ENCODE data around the gene HOMER2.

DNA sequence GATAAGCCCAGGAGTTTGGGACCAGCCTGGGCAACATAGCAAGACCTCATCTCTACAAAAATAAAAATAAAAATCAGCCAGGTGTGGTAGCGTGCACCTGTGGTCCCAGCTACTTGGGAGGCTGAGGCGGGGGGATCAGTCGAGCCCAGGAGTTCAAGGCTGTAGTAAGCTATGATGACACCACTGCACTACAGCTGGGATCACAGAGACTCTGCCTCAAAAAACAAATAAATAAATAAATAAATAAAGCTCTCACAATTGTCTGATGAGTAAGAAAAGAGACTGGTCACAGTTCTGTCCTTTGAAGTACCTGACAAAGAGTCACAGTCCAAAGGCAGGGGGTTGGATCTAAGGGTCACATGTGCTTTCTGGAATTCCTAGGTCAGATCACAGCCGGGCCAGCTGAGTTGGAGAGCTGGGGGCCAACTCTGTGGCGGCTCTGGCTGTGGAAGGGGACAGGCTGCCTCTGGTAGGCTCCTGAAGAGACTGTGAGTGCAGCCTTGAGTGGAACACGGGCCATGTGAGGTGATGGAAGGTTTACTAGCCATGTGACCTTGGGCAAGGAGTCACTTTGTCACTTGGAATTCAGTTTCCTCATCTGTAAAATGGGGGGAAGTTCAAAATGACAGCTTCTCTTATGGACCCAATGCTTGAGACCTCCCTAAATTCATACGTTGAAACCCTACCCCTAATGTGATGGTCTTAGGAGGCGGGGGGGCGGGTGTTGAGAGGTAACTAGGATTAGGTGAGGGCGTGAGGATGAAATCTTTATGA is 95.9 kb downstream of the HOMER2 start:
- TF ChIP-seq, protein P1, sequence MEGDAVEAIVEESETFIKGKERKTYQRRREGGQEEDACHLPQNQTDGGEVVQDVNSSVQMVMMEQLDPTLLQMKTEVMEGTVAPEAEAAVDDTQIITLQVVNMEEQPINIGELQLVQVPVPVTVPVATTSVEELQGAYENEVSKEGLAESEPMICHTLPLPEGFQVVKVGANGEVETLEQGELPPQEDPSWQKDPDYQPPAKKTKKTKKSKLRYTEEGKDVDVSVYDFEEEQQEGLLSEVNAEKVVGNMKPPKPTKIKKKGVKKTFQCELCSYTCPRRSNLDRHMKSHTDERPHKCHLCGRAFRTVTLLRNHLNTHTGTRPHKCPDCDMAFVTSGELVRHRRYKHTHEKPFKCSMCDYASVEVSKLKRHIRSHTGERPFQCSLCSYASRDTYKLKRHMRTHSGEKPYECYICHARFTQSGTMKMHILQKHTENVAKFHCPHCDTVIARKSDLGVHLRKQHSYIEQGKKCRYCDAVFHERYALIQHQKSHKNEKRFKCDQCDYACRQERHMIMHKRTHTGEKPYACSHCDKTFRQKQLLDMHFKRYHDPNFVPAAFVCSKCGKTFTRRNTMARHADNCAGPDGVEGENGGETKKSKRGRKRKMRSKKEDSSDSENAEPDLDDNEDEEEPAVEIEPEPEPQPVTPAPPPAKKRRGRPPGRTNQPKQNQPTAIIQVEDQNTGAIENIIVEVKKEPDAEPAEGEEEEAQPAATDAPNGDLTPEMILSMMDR (conservative IDR thresholded peaks at IDR 0.05 in 1 of 2, IDR thresholded peaks at IDR 0.05 in 1 of 2; ENCODE audit: low read depth in 1 of 2, low read length in 2 of 2), result no peak
- TF ChIP-seq EZH2 (IDR thresholded peaks at IDR 0.05; ENCODE audit: low read length, missing control alignments), result no peak

Measured in fibroblast of lung (primary cell).